Stimulated activated naive CD4-positive, alpha-beta T cell treated with Interleukin-2 at 50 U/mL for 16 hours (primary cell): ENCODE data around the gene CALML4.

Experiments used
- DNase-seq: peaks from one replicate; lab custom pipeline; 2025; lab: John Stamatoyannopoulos, UW

The CALML4 gene

GRCh38 chr15:68143785-68144184 is 61.3 kb downstream of the CALML4 start:
- no peak for DNase-seq

DNA sequence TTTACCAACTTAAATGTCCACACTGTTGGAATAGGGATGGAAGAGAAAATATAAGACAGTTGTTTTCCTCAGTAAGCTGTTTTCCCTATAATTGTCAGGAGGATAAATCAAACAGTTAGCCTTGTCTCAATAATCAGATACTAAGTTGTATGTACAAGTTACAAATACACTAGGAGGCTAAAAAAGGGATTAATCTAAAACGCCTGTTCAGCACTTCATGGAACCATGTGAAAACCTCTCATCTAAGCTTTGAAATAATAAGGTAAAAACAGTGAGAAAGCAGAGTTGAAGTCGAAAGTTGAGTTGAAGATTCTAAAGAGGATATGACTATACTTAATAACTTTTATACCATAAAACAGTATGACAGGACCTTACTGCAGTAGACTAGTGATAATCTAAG is 62.0 kb downstream of the CALML4 start:
- DNase-seq: no peak
